HG03175 (cell line): ENCODE data around the gene PINLYP.
"Not testable (repeated sequence)": the region's sequence is repeated elsewhere in the genome, so short reads cannot be mapped to it uniquely, and the experiment has no call there.

Experiments used
- ATAC-seq: cut with Tn5 transposase; IDR thresholded peaks from one replicate; pipeline ENCODE4 v1.9.1; 2021; ENCODE audit warnings: mild to moderate bottlenecking, moderate library complexity; ENCODE audit not compliant: unreplicated experiment

PINLYP gene

GRCh38 chr19:43599635-43600295, 24.2 kb downstream of the PINLYP start:
- ATAC-seq = no peak

GRCh38 chr19:43600326-43600725, 24.7 kb downstream of the PINLYP start:
- not testable (repeated sequence) for ATAC-seq

- no peak for ATAC-seq
These were observed 30.4 kb downstream of the PINLYP start for GRCh38 chr19:43605875-43606568.

- no peak for ATAC-seq
These were observed 31.1 kb downstream of the PINLYP start for GRCh38 chr19:43606569-43607229.

GRCh38 chr19:43607238-43608205, 31.9 kb downstream of the PINLYP start:
- no peak for ATAC-seq

- no peak for ATAC-seq
These were observed 34.3 kb downstream of the PINLYP start for GRCh38 chr19:43609872-43610271.

- ATAC-seq = no peak
These were observed 34.9 kb downstream of the PINLYP start for GRCh38 chr19:43610493-43610892.

GRCh38 chr19:43611788-43612187, 36.2 kb downstream of the PINLYP start, which contains the start of gene SRRM5:
Gene SRRM5, plus strand, starts transcription at chr19:43612088. Its CDS starts 34 bp downstream, at chr19:43612122.
- ATAC-seq = no peak

- ATAC-seq = no peak
These were observed 36.8 kb downstream of the PINLYP start for GRCh38 chr19:43612374-43612773.

- ATAC-seq = no peak
These were observed 40.7 kb downstream of the PINLYP start for GRCh38 chr19:43616306-43616705.

GRCh38 chr19:43616954-43617353, 41.4 kb downstream of the PINLYP start:
- ATAC-seq = no peak

- ATAC-seq = peak; percentile 22
These were observed 43.3 kb downstream of the PINLYP start for GRCh38 chr19:43618921-43619261.

GRCh38 chr19:43619262-43620060, 43.9 kb downstream of the PINLYP start, which contains the start of gene ZNF428:
Gene ZNF428, minus strand, starts transcription at chr19:43619629. Its CDS starts 5,325 bp downstream, at chr19:43614304.
- peak; percentile 79 for ATAC-seq

GRCh38 chr19:43620061-43621001, 44.7 kb downstream of the PINLYP start:
- no peak for ATAC-seq

- no peak for ATAC-seq
These were observed 46.5 kb downstream of the PINLYP start for GRCh38 chr19:43622070-43622469.

GRCh38 chr19:43622956-43623355, 47.4 kb downstream of the PINLYP start:
- ATAC-seq = no peak

GRCh38 chr19:43623889-43624670, 48.5 kb downstream of the PINLYP start:
- no peak for ATAC-seq

- ATAC-seq = no peak
These were observed 49.3 kb downstream of the PINLYP start for GRCh38 chr19:43624933-43625332.
